Testis (tissue), 2 donors: ENCODE data around the gene GPR151.

ENCODE experiments used
- CTCF ChIP-seq, 3 experiments: fragments of 450-650 bp in 2 of 3; fragments of 200-600 bp in 1 of 3; sonication (generic) in 1 of 3; IDR thresholded peaks; one replicate each; pipeline ENCODE4 v1.5.1; 2016 to 2019; ENCODE audit warnings: antibody characterized with exemption in 3 of 3, mild to moderate bottlenecking in 2 of 3, moderate library complexity in 1 of 3
- POLR2A ChIP-seq: fragments of 450-650 bp; IDR thresholded peaks from one replicate; pipeline ENCODE4 v1.6.1; 2017; ENCODE audit warnings: antibody characterized with exemption, mild to moderate bottlenecking, moderate library complexity

DNA sequence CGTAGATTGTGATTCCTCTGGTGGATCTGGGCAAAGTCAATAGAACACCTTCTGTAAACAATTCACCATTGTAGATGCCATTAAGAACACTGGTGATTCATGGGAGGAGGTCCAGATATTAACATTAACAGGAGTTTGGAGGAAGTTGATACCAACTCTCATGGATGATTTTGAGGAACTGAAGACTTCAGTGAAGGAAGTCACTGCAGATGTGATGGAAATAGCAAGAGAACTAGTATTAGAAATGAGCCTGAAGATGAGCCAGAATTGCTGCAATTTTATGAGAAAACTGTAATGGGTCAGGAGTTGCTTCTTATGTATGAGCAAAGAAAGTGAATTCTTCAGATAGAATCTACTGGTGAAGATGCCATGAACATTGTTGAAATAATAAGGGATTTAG is 41.9 kb downstream of the GPR151 start:
- TF ChIP-seq CTCF (IDR thresholded peaks at IDR 0.05) (no peak), POLR2A (no peak)
